ENCODE data around the gene CDIP1. TPM values are rescaled to one million over a fixed set of nuclear protein-coding genes. Genes with fewer than 3 reads are reported as not detected.

The CDIP1 gene
- total and polyA plus RNA-seq, 8 donors, result 13.6 to 24.4 (median 18.9) TPM

- peak; percentile 7 to 33 (median 20) for ATAC-seq
- H3K27ac ChIP-seq, result no peak overlapping the region
- WGBS, 2 donors, result 66 to 67% methylated on average over 13 of the region's 13 CpGs
- TF ChIP-seq, protein P1, sequence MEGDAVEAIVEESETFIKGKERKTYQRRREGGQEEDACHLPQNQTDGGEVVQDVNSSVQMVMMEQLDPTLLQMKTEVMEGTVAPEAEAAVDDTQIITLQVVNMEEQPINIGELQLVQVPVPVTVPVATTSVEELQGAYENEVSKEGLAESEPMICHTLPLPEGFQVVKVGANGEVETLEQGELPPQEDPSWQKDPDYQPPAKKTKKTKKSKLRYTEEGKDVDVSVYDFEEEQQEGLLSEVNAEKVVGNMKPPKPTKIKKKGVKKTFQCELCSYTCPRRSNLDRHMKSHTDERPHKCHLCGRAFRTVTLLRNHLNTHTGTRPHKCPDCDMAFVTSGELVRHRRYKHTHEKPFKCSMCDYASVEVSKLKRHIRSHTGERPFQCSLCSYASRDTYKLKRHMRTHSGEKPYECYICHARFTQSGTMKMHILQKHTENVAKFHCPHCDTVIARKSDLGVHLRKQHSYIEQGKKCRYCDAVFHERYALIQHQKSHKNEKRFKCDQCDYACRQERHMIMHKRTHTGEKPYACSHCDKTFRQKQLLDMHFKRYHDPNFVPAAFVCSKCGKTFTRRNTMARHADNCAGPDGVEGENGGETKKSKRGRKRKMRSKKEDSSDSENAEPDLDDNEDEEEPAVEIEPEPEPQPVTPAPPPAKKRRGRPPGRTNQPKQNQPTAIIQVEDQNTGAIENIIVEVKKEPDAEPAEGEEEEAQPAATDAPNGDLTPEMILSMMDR (IDR thresholded peaks at IDR 0.05), result no peak
- no peak for FAIRE-seq
- H3K9me3 ChIP-seq, result no peaks in the 10 kb centered on the region
- H3K27me3 ChIP-seq, result no peaks in the 10 kb centered on the region
- H3K36me3 ChIP-seq, result no peaks in the 10 kb centered on the region
- no peaks in the 10 kb centered on the region for H3K4me1 ChIP-seq
- intact Hi-C loops (cut with DNase I), result loop anchor here in 1 of 3 donors (5.0 kb wide), 1 partner anchor 36 kb away; no protein-coding TSS in a partner anchor
- no peak overlapping the region for H3K4me3 ChIP-seq
- DNase-seq, result no peak
Observed at GRCh38 chr16:4548124-4548523, 9.6 kb upstream of the CDIP1 start.

DNA sequence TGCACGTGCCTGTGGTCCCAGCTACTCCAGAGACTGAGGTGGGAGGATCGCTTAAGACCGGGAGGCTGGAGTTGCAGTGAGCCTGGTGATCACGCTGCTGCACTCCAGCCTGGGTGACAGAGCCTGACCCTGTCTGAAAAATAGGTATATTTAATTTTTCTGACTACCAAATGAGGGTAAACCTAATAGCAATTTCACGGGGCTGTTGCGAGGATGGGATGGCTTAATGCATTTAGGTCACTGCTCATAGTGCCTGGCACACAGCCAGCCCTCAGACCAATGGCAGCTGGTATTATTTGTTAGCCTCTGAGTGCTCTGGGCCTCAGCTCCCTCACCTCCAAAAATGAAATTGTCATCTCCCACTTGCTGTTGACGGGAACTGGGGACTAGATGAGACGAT is 5.9 kb upstream of the CDIP1 start:
- no peaks in the 10 kb centered on the region for H3K4me1 ChIP-seq
- H3K36me3 ChIP-seq, result no peaks in the 10 kb centered on the region
- ATAC-seq, result peak in 1 of 4 donors; percentile 9
- no peak overlapping the region for H3K27ac ChIP-seq
- no peak for FAIRE-seq
- no peak overlapping the region for H3K4me3 ChIP-seq
- TF ChIP-seq, protein P1 (IDR thresholded peaks at IDR 0.05), result no peak
- intact Hi-C loops (cut with DNase I), result no loop called here
- 64 to 75% methylated on average over 8 of the region's 8 CpGs for WGBS, 2 donors
- no peaks in the 10 kb centered on the region for H3K9me3 ChIP-seq
- no peaks in the 10 kb centered on the region for H3K27me3 ChIP-seq
- peak in 1 of 6 donors; percentile 52 for DNase-seq

GRCh38 chr16:4539716-4540284 is 1.2 kb upstream of the CDIP1 start:
- TF ChIP-seq, protein P1 (IDR thresholded peaks at IDR 0.05), result no peak
- Histone ChIP-seq H3K4me3 (no peak overlapping the region), H3K4me1 (peaks cover 0 to 11% (median 8%) of the 10 kb centered on the region in 3 donors), H3K9me3 (no peaks in the 10 kb centered on the region), H3K27me3 (no peaks in the 10 kb centered on the region), H3K27ac (no peak overlapping the region), H3K36me3 (no peaks in the 10 kb centered on the region)
- intact Hi-C loops (cut with DNase I), result no loop called here
- no peak for ATAC-seq
- DNase-seq, result no peak
- WGBS, 2 donors, result 97 to 100% methylated on average over 2 of the region's 2 CpGs
- FAIRE-seq, result no peak

- DNase-seq (peak in 5 of 6 donors; percentile 47 to 81 (median 64)), FAIRE-seq (no peak), ATAC-seq (peak; percentile 25 to 47 (median 44))
- Histone ChIP-seq H3K4me3 (peak overlapping the region; percentile 84 to 95 (median 91)), H3K9me3 (no peaks in the 10 kb centered on the region), H3K36me3 (no peaks in the 10 kb centered on the region), H3K27me3 (no peaks in the 10 kb centered on the region), H3K27ac (peak overlapping the region; percentile 84 to 92 (median 89)), H3K4me1 (peaks cover 0 to 11% (median 8%) of the 10 kb centered on the region in 3 donors)
- TF ChIP-seq, protein P1 (IDR thresholded peaks at IDR 0.05), result no peak
- 8 to 9% methylated on average over 63 to 75 of the region's 75 CpGs for WGBS, 2 donors
- intact Hi-C loops (cut with DNase I), result no loop called here
Observed at GRCh38 chr16:4537376-4538343, 913 bp downstream of the CDIP1 start.

Data from pancreas (tissue), 10 donors.